Breast epithelium (tissue), 4 donors: ENCODE data around the gene ALDH8A1. TPM values are rescaled to one million over a fixed set of nuclear protein-coding genes. Genes with fewer than 3 reads are reported as not detected.

Source experiments
- DNase-seq, 2 donors: peaks; one replicate each; pipeline ENCODE4 v3.0.0-alpha.2; 2019; ENCODE audit warnings: low spot score in 2 of 2
- H3K27ac ChIP-seq, 2 donors: fragments of 200-600 bp; sonication (generic) in 1 of 2; one replicate each; pipeline ENCODE4 v1.5.1; 2016 to 2019; ENCODE audit warnings: mild to moderate bottlenecking in 1 of 2
- H3K27me3 ChIP-seq, 2 donors: fragments of 200-600 bp; sonication (generic) in 1 of 2; one replicate each; pipeline versions ENCODE4 v1.5.1 to v1.6.0; 2017 to 2019; ENCODE audit warnings: control low read depth in 1 of 2, mild to moderate bottlenecking in 1 of 2
- H3K36me3 ChIP-seq: fragments of 200-600 bp; one replicate; pipeline ENCODE4 v1.5.1; 2019
- H3K4me1 ChIP-seq, 2 donors: fragments of 200-600 bp; sonication (generic); one replicate each; pipeline ENCODE4 v1.5.1; 2016 to 2019; ENCODE audit warnings: control low read depth in 1 of 2
- H3K4me3 ChIP-seq, 3 donors: fragments of 200-600 bp; sonication (generic); 1 replicate in 2 of 3; 2 replicates in 1 of 3; pipeline ENCODE4 v1.5.1; 2016 to 2019; ENCODE audit warnings: mild to moderate bottlenecking in 3 of 3, moderate library complexity in 2 of 3
- H3K9me3 ChIP-seq, 2 donors: fragments of 200-600 bp; sonication (generic) in 1 of 2; one replicate each; pipeline ENCODE4 v1.5.1; 2016 to 2019; ENCODE audit warnings: control low read depth in 1 of 2
- POLR2A ChIP-seq: fragments of 450-650 bp; IDR thresholded peaks from one replicate; pipeline ENCODE4 v1.6.1; 2016; ENCODE audit warnings: antibody characterized with exemption, mild to moderate bottlenecking, moderate library complexity
- POLR2AphosphoS5 ChIP-seq, 3 donors: sonication (generic); formaldehyde crosslinking; IDR thresholded peaks; one replicate each; pipeline ENCODE4 v1.6.1; 2017; ENCODE audit warnings: antibody characterized with exemption in 3 of 3
- intact Hi-C: fragments of 100-400 bp; cut with DNase I; formaldehyde crosslinking; loops from one replicate; pipeline ENCODE4 v1.15.1; 2023; ENCODE audit warnings: low total_unique reads
- total RNA-seq, 3 donors: library from RNA; depleted of rRNA; stranded (reverse); fragments of >200 nt; gene quantifications; one replicate each; pipeline ENCODE4 v1.1.0, GENCODE V29; 2016
- TF ChIP-seq, protein P1 (sequence below), 3 donors: fragments of 450-650 bp; IDR thresholded peaks; one replicate each; pipeline ENCODE4 v1.5.1; 2016 to 2017; ENCODE audit warnings: antibody characterized with exemption in 3 of 3, mild to moderate bottlenecking in 3 of 3, moderate library complexity in 3 of 3

Gene ALDH8A1
- total RNA-seq, 3 donors from 2014 or later: 0.66 to 1.5 (median 0.80) TPM

DNA sequence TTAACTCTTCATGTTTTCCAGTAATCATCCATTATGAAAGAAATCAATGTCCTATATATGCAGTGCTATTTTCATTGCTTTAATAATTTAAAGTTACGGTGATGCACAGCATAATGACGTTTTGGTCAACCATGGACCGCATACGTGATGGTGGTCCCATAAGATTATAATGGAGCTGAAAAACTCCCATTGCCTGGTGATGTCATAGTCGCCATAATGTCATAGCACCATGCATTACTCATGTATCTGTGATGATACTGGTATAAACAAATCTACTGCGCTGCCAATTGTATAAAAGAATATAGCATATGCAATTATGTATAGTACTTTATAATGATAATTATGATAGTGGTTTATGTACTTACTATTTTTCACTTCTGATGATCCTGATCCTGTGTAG lies 42.3 kb upstream of the ALDH8A1 start:
- H3K27ac ChIP-seq: no peak overlapping the region
- no peak overlapping the region for H3K4me3 ChIP-seq
- DNase-seq: no peak
- intact Hi-C loops: no loop called here
- peaks cover 7% of the 10 kb centered on the region for H3K36me3 ChIP-seq
- no peaks in the 10 kb centered on the region for H3K27me3 ChIP-seq
- H3K4me1 ChIP-seq: no peaks in the 10 kb centered on the region
- no peaks in the 10 kb centered on the region for H3K9me3 ChIP-seq
- TF ChIP-seq, protein P1, sequence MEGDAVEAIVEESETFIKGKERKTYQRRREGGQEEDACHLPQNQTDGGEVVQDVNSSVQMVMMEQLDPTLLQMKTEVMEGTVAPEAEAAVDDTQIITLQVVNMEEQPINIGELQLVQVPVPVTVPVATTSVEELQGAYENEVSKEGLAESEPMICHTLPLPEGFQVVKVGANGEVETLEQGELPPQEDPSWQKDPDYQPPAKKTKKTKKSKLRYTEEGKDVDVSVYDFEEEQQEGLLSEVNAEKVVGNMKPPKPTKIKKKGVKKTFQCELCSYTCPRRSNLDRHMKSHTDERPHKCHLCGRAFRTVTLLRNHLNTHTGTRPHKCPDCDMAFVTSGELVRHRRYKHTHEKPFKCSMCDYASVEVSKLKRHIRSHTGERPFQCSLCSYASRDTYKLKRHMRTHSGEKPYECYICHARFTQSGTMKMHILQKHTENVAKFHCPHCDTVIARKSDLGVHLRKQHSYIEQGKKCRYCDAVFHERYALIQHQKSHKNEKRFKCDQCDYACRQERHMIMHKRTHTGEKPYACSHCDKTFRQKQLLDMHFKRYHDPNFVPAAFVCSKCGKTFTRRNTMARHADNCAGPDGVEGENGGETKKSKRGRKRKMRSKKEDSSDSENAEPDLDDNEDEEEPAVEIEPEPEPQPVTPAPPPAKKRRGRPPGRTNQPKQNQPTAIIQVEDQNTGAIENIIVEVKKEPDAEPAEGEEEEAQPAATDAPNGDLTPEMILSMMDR (IDR thresholded peaks at IDR 0.05): no peak
- TF ChIP-seq POLR2A (no peak), POLR2AphosphoS5 (IDR thresholded peaks at IDR 0.05) (no peak)

DNA sequence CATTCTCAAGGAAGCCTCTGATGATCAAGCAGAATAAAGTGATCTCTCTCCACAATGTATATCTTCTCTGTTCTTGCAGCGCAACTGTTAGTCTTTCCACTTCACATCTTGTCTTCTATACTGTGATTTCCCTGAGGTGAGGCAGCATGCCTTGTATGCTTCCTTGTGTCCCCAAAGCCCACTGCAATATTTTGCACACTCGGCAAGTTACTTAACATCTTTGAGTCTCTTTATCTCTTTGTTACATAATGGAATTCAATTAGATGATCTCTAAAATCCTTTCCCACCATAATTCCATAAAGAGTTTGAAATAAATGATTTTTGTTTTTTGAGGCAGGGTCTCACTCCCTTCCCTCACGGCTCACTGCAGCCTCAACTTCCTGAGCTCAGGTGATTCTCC lies 40.4 kb upstream of the ALDH8A1 start:
- no peak for DNase-seq
- H3K9me3 ChIP-seq: no peaks in the 10 kb centered on the region
- H3K4me1 ChIP-seq: no peaks in the 10 kb centered on the region
- H3K4me3 ChIP-seq: no peak overlapping the region
- intact Hi-C loops: no loop called here
- TF ChIP-seq, protein P1 (IDR thresholded peaks at IDR 0.05): no peak
- TF ChIP-seq POLR2A: no peak
- TF ChIP-seq POLR2AphosphoS5 (IDR thresholded peaks at IDR 0.05): no peak
- peaks cover 5% of the 10 kb centered on the region for H3K36me3 ChIP-seq
- no peak overlapping the region for H3K27ac ChIP-seq
- H3K27me3 ChIP-seq: no peaks in the 10 kb centered on the region

DNA sequence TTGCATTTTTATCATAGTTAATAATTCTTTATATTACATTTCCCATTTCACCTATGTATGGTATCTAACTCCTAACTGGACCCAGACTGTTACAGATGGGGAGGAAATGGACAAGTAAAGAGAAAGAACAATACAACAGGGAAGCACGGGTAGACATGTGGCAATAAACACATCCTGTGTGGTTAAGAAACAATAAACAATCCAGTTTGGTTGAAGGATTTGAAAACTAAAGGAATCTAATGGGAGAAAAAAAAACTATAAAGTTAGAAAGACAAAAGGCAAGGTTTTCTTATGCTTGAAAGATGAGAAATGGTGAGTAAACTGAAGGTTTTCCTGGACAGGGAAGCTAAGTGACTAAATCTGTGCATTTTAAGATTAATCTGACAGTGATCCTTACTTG lies 34.9 kb upstream of the ALDH8A1 start:
- H3K27ac ChIP-seq: no peak overlapping the region
- no peak for DNase-seq
- no peaks in the 10 kb centered on the region for H3K4me1 ChIP-seq
- no peaks in the 10 kb centered on the region for H3K9me3 ChIP-seq
- intact Hi-C loops: no loop called here
- H3K4me3 ChIP-seq: no peak overlapping the region
- H3K27me3 ChIP-seq: no peaks in the 10 kb centered on the region
- peaks cover 5% of the 10 kb centered on the region for H3K36me3 ChIP-seq
- TF ChIP-seq, protein P1 (IDR thresholded peaks at IDR 0.05): no peak
- TF ChIP-seq POLR2AphosphoS5 (IDR thresholded peaks at IDR 0.05): no peak
- no peak for TF ChIP-seq POLR2A

DNA sequence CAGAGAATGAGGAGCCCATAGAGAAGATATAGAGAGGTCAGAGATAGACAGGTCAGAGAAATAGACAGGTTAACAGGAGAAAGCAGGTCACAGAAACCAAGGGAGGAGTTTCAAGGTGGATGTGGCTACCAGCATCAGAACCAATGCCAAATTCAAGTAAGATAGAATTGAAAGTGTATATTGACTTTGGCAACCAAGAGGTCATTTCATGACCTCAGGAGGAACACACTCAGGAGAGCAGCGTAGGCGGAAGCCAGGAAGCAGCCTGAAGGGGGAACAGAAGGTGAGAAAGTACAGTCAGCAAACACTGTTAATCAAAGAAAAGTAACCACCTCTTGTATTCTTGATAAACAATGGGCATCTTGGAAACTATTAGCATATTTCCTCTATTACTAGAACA lies 33.9 kb upstream of the ALDH8A1 start:
- Histone ChIP-seq H3K4me3 (no peak overlapping the region), H3K4me1 (no peaks in the 10 kb centered on the region), H3K27me3 (no peaks in the 10 kb centered on the region), H3K27ac (no peak overlapping the region), H3K9me3 (no peaks in the 10 kb centered on the region), H3K36me3 (peaks cover 5% of the 10 kb centered on the region)
- no peak for DNase-seq
- intact Hi-C loops: no loop called here
- TF ChIP-seq, protein P1 (IDR thresholded peaks at IDR 0.05): no peak
- no peak for TF ChIP-seq POLR2AphosphoS5 (IDR thresholded peaks at IDR 0.05)
- no peak for TF ChIP-seq POLR2A

DNA sequence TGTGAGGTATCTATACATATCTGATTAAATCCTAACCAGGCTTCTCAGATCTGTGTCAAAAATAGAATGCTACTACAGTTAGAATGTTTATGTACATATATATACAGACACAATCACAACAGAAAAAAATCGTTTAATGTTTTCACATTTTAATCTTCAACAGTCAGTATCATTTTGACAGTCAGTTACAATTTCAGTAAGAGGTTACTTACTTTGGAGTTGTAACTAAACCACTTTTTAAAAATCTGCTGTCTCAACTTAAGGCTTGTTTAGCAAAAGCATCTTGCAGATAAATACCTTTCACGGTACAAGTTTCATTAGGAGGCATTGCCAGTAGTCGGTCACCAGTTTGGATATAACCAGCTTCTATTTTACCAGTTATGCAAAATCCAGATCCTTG lies 32.3 kb upstream of the ALDH8A1 start:
- Histone ChIP-seq H3K4me3 (no peak overlapping the region), H3K27me3 (no peaks in the 10 kb centered on the region), H3K4me1 (no peaks in the 10 kb centered on the region), H3K36me3 (peaks cover 2% of the 10 kb centered on the region), H3K27ac (no peak overlapping the region), H3K9me3 (no peaks in the 10 kb centered on the region)
- TF ChIP-seq, protein P1 (IDR thresholded peaks at IDR 0.05): no peak
- TF ChIP-seq POLR2A (no peak), POLR2AphosphoS5 (IDR thresholded peaks at IDR 0.05) (no peak)
- no peak for DNase-seq
- intact Hi-C loops: no loop called here
